ENCODE data around the gene TBC1D8.

Gene TBC1D8

GRCh38 chr2:101022221-101022620, 129.0 kb downstream of the TBC1D8 start:
- no peak for TF ChIP-seq CTCF (IDR thresholded peaks at IDR 0.05; ENCODE audit: borderline replicate concordance, control extremely low read depth, extremely low read depth, insufficient read depth, missing control alignments)
- in situ Hi-C loops (cut with MboI; ENCODE audit: low sequenced_read_pairs, unreplicated experiment), result loop anchor here (10.0 kb wide), 1 partner anchor 133 kb away; the partner anchor contains the start of gene TBC1D8
- no peak for DNase-seq (ENCODE audit: low spot score)

DNA sequence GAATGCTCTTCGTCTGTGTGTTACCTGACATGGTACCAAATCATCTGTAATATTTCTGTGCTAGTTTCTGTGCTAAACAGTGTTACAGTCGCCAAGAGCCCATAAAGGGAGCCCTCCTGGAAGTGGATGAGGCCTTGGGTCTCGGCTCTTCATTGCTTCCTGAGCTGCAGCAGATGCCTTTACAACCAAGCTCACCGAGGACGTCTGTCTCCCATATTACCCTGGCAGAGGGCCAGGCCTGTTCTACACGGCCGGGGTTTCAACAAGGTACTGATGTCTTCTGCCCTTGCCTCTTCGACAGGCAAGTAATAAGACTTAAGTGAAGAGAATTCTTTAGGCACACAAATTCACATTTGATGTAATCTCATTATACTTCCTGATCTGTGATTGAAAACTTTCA, 132.2 kb downstream of the TBC1D8 start:
- no peak for DNase-seq (ENCODE audit: low spot score)
- in situ Hi-C loops (cut with MboI; ENCODE audit: low sequenced_read_pairs, unreplicated experiment), result no loop called here
- no peak for TF ChIP-seq CTCF (IDR thresholded peaks at IDR 0.05; ENCODE audit: borderline replicate concordance, control extremely low read depth, extremely low read depth, insufficient read depth, missing control alignments)

GRCh38 chr2:101017371-101017770, 133.8 kb downstream of the TBC1D8 start:
- no peak for TF ChIP-seq CTCF (IDR thresholded peaks at IDR 0.05; ENCODE audit: borderline replicate concordance, control extremely low read depth, extremely low read depth, insufficient read depth, missing control alignments)
- in situ Hi-C loops (cut with MboI; ENCODE audit: low sequenced_read_pairs, unreplicated experiment), result no loop called here
- DNase-seq (ENCODE audit: low spot score), result no peak

DNA sequence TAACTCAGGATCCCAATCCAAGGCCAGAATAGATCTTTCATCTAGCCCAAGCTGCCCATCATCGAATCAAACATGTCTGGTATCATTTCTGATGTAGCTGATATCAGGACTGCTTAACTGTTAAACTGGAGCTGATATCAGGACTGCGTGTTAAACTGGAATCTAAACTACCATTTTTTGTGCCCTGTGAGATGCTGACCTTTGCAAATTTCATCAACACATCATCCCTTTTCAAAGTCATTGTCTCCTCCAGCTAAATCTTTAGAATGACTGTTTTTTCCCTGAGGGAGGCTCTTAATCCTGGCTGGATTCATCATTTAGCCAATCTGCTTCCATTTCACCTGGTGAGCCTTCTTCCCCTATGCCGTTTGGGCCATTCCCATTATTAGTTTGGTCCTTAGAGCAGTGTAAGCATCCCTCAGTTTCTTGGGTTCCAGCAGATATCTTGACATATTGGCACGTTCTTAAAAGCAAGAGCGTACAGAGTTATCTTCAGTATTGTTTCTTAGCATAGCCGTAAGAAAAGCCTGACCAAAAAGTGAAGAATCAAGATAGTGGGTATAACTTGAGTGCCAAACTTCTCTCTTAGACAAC, 136.8 kb downstream of the TBC1D8 start:
- no peak for TF ChIP-seq CTCF (IDR thresholded peaks at IDR 0.05; ENCODE audit: borderline replicate concordance, control extremely low read depth, extremely low read depth, insufficient read depth, missing control alignments)
- in situ Hi-C loops (cut with MboI; ENCODE audit: low sequenced_read_pairs, unreplicated experiment), result no loop called here
- no peak for DNase-seq (ENCODE audit: low spot score)

- in situ Hi-C loops (cut with MboI; ENCODE audit: low sequenced_read_pairs, unreplicated experiment), result no loop called here
- TF ChIP-seq CTCF (IDR thresholded peaks at IDR 0.05; ENCODE audit: borderline replicate concordance, control extremely low read depth, extremely low read depth, insufficient read depth, missing control alignments), result peak; percentile 52
- no peak for DNase-seq (ENCODE audit: low spot score)
Measured at GRCh38 chr2:101012706-101013181, 138.4 kb downstream of the TBC1D8 start.

DNA sequence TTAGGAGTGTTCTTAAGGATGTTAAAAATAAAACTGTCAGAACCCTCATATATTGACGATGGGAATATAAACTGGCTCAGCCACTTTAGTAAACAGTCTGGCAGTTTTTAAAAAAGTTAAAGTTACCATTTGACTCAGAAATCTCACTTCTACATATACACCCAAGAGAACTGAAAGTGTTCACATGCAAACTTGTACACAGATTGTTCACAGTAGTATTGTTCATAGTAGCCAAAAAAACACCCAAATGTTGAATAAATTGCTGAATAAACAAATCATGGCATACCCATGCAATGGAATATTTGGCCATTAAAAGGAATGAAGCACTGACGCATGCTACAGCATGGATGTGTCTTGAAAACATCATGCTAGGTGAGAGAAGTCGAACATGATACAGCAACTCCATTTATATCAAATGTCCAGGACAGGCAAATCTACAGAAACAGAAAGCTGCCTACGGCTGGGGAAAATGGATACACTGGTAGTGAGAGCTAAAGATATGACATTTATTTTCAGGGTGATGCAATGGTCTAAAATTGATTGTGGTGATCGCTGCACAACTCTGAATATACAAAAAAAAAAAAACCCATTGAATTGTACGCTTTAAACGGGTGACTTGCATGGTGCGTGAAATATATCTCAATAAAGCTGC, 139.0 kb downstream of the TBC1D8 start:
- DNase-seq (ENCODE audit: low spot score), result no peak
- in situ Hi-C loops (cut with MboI; ENCODE audit: low sequenced_read_pairs, unreplicated experiment), result no loop called here
- no peak for TF ChIP-seq CTCF (IDR thresholded peaks at IDR 0.05; ENCODE audit: borderline replicate concordance, control extremely low read depth, extremely low read depth, insufficient read depth, missing control alignments)

Measured in GM13976 (cell line).